WERI-Rb-1 (cell line): Measurements from ENCODE around the gene SLC25A21.

Experiments
- DNase-seq: peaks from one replicate; pipeline ENCODE4 v3.0.0-alpha.2; 2020
- H3K27ac ChIP-seq: fragments of 250-450 bp; sonication (Bioruptor Pico); 2 replicates; pipeline ENCODE4 v1.5.1; 2020; ENCODE audit warnings: mild to moderate bottlenecking, moderate library complexity
- H3K27me3 ChIP-seq: fragments of 250-450 bp; sonication (Bioruptor Pico); 2 replicates; pipeline ENCODE4 v1.5.1; 2021; ENCODE audit warnings: mild to moderate bottlenecking, low read depth, moderate library complexity; ENCODE audit not compliant: insufficient read depth, severe bottlenecking
- H3K36me3 ChIP-seq: fragments of 250-450 bp; sonication (Bioruptor Pico); 2 replicates; pipeline ENCODE4 v1.5.1; 2020; ENCODE audit warnings: mild to moderate bottlenecking, moderate library complexity
- H3K4me3 ChIP-seq: 2 replicates; pipeline ENCODE4 v1.5.1; 2011; ENCODE audit warnings: low read depth, mild to moderate bottlenecking, control low read depth, low read length
- H3K9me3 ChIP-seq: fragments of 250-450 bp; sonication (Bioruptor Pico); 2 replicates; pipeline ENCODE4 v1.5.1; 2021; ENCODE audit warnings: mild to moderate bottlenecking, moderate library complexity; ENCODE audit not compliant: severe bottlenecking
- TF ChIP-seq, protein P1 (sequence below): IDR thresholded peaks from 2 replicates; pipeline ENCODE4 v1.5.1; 2011; ENCODE audit warnings: low read depth, mild to moderate bottlenecking, control low read depth, inconsistent platforms, low read length

SLC25A21 gene

DNA sequence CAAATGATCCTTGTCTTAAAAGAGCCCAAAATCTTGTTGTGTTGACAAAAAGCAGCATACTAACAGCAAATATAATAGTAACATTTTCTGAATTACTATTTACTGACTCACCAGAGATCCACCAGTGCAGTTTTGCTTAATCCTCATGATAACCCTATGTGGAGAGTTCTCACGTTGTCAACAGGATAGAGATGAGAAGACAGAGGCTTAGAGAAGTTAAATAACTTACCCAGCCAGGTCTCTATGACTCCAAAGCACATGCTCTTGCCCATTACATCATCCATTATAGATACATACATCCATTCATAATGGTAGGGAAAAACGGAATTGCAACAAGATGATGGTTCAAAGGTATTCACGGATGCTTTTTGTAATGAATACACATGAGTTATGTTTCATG is 398.8 kb downstream of the SLC25A21 start:
- TF ChIP-seq, protein P1, sequence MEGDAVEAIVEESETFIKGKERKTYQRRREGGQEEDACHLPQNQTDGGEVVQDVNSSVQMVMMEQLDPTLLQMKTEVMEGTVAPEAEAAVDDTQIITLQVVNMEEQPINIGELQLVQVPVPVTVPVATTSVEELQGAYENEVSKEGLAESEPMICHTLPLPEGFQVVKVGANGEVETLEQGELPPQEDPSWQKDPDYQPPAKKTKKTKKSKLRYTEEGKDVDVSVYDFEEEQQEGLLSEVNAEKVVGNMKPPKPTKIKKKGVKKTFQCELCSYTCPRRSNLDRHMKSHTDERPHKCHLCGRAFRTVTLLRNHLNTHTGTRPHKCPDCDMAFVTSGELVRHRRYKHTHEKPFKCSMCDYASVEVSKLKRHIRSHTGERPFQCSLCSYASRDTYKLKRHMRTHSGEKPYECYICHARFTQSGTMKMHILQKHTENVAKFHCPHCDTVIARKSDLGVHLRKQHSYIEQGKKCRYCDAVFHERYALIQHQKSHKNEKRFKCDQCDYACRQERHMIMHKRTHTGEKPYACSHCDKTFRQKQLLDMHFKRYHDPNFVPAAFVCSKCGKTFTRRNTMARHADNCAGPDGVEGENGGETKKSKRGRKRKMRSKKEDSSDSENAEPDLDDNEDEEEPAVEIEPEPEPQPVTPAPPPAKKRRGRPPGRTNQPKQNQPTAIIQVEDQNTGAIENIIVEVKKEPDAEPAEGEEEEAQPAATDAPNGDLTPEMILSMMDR, result no peak
- Histone ChIP-seq H3K27me3 (peaks cover 26% of the 10 kb centered on the region), H3K9me3 (no peaks in the 10 kb centered on the region), H3K27ac (no peak overlapping the region), H3K36me3 (no peaks in the 10 kb centered on the region), H3K4me3 (no peak overlapping the region)
- DNase-seq, result no peak

DNA sequence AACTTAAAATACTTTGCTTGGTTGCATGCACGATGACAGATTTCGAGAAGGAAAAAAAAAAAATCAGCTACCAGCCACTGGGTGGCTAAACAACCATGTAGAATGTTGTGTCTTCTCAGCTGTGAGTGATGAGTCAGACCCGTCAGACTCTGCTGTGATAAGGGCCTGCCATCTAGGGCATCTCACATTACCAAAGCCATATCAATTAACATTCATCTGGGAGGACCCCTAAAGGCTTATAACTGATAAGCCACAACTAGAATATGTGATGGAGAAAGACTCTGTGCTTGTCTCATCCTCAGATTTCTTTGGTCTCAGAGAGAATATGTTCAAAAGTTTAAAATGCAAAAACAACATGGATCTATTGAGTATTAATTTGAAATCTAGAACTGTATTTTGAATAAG is 399.3 kb downstream of the SLC25A21 start:
- Histone ChIP-seq H3K9me3 (no peaks in the 10 kb centered on the region), H3K27me3 (peaks cover 30% of the 10 kb centered on the region), H3K4me3 (no peak overlapping the region), H3K27ac (no peak overlapping the region), H3K36me3 (no peaks in the 10 kb centered on the region)
- TF ChIP-seq, protein P1, result no peak
- DNase-seq, result no peak

DNA sequence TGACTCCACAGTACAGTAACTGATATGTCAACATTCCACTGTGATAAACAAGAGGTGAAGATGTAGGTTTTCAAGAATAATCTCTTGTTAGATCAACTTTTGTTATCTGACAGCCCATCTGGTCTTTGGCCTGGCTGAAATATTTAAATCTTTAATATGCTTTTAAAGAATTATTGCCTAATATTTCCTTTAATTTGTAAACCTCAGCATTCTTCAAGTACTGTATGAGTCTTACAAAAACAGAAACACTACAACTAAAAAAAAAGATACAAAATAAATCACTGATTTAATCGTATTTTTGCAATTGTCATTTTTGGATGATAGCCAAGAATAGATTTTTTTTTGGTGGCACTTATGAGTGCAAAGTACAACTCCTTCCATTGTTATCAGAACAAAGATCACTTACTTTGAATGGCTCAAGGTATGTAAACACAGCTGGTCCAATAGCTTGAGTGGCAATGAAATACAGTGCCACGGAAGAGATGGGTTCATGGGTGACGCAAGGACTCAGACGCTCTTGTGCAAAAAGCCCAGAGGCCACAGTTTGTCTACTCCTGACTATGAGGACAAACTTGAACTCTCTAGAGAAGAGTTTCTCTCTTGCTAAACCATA is 401.3 kb downstream of the SLC25A21 start:
- Histone ChIP-seq H3K27me3 (peaks cover 44% of the 10 kb centered on the region), H3K9me3 (no peaks in the 10 kb centered on the region), H3K27ac (no peak overlapping the region), H3K4me3 (no peak overlapping the region), H3K36me3 (no peaks in the 10 kb centered on the region)
- TF ChIP-seq, protein P1, result no peak
- DNase-seq, result no peak

DNA sequence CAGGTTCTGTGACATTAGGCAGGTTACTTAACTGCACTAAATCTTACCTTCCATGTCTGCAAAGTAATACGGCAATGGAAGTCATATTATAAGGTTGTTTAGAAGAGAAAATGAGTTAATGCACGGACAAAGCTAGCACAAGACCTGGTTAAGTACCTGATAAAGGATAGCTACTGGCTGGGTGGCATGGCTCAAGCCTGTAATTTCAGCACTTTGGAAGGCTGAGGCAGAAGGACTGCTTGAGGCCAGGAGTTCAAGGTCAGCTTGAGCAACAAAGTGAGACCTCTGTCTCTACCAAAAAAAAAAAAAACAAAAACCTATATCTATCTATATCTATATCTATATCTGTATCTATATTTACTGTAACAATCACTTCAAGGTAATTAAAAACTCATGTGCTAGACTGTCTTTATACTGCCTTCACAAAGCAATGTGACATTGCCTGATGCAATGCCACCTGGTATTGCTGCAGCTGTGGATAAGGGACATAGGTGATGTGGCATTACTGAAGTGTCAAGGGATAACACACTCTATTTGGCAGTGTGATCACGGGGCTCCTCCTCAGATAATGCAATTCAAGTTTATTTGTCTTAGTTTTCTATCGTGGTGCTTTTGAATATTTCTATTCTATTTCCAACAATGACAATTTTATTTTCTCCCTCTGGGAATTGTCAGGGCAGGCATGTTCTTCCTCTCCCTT is 403.6 kb downstream of the SLC25A21 start:
- Histone ChIP-seq H3K4me3 (no peak overlapping the region), H3K9me3 (no peaks in the 10 kb centered on the region), H3K27ac (no peak overlapping the region), H3K27me3 (peaks cover 35% of the 10 kb centered on the region), H3K36me3 (no peaks in the 10 kb centered on the region)
- DNase-seq, result no peak
- TF ChIP-seq, protein P1, result no peak

DNA sequence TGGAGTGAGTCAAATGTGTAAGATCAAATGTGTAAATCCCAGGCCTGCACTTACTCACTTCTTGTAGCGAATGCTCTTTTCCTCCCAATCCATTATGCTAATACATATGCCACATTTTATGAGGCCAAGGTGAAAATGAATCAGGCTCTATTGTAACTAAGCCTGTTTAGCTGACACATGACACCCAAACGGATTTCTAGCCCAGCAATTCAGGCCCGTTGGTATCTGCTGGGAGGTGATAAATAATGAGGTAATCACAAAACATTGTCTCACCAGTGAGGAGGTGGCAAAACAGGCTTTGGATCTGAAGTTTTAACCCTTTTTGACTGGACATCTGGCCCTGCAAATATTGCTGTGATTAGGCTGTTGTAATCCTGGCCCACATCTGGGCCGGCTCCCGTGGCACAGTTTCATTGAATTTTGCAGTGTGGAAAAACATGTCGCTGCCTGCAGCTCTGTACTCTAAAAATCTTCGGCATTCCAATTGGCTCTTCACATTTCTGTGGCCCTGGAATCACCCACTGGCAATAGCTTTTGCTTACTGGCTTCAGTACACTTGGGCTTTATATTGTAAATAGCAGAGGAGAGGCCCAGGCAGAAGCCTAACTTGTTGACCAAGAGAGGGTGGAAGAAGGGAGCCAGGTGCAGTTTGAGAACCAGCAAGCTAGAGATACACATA is 404.7 kb downstream of the SLC25A21 start:
- Histone ChIP-seq H3K9me3 (no peaks in the 10 kb centered on the region), H3K4me3 (no peak overlapping the region), H3K36me3 (no peaks in the 10 kb centered on the region), H3K27ac (no peak overlapping the region), H3K27me3 (peaks cover 34% of the 10 kb centered on the region)
- TF ChIP-seq, protein P1, result no peak
- no peak for DNase-seq
